Measurements from ENCODE around the gene TPRA1.

GRCh38 chr3:127577448-127577847, 13.1 kb downstream of the TPRA1 start:
- no peak for TF ChIP-seq CTCF (conservative IDR thresholded peaks at IDR 0.05 in 1 of 2, IDR thresholded peaks at IDR 0.05 in 1 of 2; ENCODE audit: extremely low read depth in 1 of 2, insufficient read depth in 1 of 2, low read depth in 1 of 2, low read length in 2 of 2)
- TF ChIP-seq EZH2 (IDR thresholded peaks at IDR 0.05; ENCODE audit: borderline replicate concordance, low read length) = no peak

Measured in mammary epithelial cell (primary cell).